HG03280 (cell line): ENCODE data around the gene ZFAND5.

Experiments
- ATAC-seq: cut with Tn5 transposase; IDR thresholded peaks from one replicate; pipeline ENCODE4 v1.9.1; 2021; ENCODE audit warnings: mild to moderate bottlenecking, moderate library complexity; ENCODE audit not compliant: unreplicated experiment

The ZFAND5 gene

DNA sequence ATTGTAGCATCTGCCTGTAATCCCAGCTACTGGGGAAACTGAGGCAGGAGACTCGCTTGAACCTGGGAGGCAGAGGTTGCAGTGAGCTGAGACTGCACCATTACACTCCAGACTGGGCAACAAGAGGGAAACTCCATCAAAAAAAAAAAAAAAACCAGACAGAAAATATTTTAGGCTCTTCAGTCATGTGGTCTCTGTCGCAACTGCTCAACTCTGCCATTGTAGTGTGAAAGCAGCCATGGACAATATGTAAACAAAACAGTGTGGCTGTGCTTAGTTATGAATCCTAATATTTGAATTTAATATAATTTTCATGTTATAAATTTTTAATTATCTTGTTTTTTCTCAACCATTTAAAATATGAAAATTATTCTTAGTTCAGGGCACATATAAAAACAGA lies 38.4 kb downstream of the ZFAND5 start:
- no peak for ATAC-seq

DNA sequence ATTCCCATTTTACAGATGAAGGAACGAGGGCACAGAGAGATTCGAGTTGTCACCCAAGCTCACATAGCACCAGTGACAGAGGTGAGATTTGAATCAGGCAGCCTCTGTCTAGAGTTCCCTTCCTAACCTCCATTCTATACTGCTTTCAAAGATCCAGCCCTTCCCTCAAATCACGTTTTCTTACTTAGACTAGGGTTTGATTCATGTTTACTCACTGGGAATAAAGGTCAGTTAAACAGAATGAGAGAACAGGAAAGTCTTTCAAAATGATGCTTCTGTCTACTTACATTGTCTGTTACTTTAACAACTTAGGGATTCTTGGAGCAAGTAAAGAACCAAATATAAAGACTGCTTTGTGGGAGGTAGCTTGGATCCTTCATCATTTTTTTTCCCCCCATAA lies 40.0 kb downstream of the ZFAND5 start:
- ATAC-seq, result no peak

DNA sequence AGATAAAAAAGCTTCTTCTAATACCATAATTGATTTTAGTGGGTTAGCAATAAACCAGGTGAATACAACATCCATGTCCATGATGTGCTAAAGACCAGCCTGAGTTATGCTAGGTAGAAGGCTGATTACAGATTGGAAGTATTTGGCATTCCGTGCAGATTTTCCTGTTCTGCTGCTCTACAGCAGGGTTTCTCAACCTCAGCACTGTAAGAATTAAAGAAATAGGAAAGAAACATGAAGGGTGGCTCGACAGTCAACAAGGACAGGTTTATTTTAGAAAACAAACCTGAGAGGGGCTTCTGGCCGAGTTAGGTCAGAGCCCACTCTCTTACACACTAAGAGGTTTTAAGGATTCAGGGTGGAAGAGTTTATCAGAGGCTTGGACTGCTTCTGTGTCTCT lies 42.3 kb downstream of the ZFAND5 start:
- no peak for ATAC-seq

DNA sequence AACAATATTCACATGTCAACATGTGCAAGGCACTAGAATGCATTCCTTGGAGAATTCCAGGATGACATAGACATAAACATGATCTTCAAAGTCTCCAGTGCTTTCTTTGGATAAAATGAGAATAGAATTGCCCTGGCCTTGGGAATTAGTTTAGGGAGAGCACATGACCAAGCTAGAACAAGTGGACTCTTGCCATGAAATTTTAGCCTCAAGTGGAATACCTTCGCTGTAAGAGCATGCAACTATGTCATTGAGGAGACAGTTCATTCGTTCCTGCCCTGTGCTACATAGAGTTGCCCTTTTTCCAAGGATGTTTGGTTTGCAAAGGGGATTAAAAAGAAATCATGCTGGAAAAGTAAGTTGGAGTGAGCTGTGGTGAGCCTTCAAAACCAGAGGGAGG lies 42.7 kb downstream of the ZFAND5 start:
- ATAC-seq, result no peak

DNA sequence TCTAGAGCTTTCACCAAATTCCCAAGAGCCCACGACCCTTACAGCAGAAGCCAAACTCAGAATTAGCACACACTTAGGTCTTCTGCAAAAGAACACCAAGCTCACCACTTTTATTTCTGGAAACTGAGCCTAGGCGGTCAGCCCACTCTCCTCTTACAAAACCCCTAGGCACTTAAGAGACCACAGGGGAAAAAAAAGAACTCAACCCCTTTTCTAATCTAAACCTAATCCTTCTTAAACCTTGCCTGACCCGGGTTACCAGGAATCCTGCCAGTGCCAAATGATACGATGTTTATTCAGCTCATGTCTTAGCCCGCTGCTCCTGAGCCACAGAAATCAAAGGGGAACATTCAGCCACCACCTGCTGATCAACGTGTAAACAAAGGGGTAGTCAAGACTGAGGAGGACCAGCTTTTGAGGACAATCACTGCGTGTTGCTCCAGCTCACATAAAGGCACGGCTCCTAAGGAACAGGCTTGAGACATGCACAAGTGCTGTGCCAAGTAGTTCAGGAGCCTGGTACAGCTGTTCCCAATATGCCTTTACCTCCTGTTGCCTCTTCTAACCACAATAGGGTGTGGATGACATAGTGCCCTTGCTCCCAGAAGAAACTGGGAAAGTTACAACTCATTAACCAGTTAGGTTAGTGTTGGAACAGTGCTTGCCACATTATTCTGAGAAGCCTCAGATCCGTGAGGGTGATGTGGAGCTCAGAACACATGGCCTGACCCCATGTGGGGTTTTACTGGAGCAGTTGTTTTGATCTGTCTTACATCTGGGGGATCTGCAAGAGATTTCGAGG lies 49.3 kb downstream of the ZFAND5 start:
- ATAC-seq, result no peak

DNA sequence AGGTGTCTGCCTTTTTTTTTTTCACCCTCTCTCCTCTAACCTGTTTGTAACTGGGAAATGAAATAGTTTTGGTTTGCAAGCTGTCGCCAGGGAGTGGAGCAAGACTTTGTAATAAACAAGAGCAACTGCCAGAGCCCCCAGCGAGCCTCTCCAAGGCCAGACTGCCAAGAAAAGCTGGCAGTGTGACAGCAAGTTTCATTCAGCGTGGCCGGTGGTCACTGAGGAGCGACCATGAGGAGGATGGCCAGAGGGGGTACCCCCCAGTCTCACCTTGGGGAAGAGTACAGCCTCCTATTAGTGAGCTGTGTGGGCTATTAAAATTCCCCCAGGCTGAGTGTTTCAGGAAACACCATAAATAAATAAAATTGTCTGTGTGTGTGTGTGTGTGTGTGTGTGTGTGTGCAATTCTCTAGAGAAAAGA lies 49.9 kb downstream of the ZFAND5 start:
- no peak for ATAC-seq

DNA sequence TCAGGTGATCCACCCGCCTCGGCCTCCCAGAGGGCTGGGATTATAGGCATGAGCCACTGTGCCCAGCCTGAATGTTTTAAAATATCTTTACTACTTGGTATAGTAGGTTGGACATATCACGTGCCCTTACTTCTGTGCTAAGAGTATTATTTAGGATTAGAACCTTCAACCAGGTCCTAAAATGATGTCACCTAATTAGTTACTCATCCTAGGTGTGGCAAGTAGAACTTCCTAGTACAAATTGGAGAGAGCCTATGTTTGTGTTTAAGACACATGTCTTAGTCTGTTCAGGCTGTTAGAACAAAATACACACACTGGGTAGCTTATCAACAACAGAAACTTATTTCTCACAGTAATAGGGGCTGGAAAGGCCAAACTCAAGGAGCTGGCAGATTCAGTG lies 51.5 kb downstream of the ZFAND5 start:
- no peak for ATAC-seq

DNA sequence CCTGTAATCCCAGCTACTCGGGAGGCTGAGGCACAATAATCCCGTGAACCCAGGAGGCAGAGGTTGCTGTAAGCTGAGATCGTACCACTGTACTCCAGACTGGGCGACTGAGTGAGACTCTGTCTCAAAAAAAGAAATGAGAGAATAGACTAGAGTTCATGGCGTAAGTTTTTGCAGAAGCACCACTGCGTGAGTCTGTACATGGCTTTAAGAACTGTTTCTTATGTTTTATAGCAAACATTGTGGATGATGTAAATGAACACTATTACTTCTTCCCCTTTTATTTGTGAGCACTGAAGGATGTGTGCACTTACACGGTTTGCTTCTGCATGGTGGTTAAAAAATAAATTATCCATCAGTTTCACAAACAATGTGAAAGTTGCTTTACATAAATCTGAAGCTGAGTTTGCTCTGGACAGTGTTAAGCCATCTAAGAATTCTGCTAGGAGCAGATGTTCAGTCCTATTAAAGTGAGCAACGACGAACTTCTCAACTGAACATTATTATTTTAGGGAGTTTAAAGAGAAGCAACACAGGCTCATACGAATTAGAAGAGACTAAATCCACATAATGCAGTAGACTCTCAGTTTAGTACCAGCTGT lies 52.5 kb downstream of the ZFAND5 start:
- no peak for ATAC-seq

DNA sequence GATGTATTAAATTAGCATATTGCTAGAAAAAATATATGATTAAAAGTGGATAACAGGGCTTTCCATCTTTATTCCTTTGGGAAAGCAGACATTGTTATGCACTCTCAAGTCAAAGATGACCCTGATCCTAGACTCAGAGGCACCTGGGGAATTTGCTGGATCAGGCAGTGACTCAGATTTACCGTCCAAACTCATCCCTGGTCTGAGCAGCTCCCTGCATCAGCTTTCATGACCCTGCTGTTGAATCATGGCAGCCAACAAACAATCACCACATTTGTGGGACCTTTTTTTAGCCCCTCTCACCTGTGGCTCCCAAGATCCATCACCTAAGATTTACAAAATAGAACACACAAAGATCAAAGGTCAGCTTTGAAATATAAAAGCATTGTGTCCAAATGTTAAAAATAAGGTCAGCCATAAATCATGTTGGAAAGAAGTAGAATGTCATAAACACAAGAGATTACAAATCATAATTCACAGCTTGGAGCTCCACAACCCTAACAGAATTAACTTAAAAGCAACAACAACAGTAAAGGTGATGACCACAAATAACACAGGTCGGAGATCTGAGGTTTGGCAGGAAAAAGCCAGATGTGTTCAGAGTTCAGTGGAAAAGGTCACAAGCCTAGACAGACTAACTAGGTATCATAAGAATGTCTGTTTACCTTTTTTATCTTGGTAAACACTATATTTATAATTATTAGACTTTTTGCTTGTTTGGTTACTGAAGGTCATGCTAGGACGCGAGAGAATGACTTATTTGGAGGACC lies 55.5 kb downstream of the ZFAND5 start:
- ATAC-seq, result no peak

DNA sequence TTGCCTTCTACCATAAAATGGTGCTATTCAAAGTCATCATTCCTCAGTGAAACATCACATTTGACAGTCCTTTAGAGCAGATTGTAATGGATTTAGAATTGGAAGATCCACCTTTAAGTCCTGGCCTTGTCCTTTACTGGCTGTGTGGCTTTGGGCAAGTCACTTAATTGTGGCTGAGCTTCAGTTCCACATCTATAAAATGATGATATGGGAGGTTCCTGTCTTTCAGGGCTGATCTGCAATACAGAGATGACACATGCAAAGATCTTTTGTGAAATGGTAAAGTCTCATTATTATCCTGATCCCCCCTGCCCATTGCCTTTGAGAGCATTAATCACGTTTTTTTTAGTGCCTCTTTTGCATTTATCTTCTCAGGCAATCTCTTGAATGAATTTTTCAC lies 58.2 kb downstream of the ZFAND5 start:
- no peak for ATAC-seq

DNA sequence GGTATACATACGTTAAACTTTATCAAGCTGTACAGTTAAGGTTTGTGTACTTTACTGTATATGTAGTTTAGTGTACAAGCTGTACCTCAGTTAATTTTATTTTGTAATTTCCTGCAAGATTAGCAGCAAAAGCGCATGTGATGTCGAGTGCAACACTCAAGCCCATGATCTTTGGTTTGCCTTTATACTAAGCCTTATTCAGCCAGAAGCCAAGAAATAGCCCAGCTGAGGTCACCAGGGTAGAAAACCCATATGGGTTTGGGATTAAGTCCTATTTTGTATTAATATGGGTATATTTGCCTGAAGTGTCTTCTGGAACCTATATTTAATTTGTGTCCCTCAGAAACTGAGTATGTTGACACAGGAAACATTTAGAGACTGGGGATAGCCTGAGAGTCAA lies 59.3 kb downstream of the ZFAND5 start:
- ATAC-seq, result no peak

DNA sequence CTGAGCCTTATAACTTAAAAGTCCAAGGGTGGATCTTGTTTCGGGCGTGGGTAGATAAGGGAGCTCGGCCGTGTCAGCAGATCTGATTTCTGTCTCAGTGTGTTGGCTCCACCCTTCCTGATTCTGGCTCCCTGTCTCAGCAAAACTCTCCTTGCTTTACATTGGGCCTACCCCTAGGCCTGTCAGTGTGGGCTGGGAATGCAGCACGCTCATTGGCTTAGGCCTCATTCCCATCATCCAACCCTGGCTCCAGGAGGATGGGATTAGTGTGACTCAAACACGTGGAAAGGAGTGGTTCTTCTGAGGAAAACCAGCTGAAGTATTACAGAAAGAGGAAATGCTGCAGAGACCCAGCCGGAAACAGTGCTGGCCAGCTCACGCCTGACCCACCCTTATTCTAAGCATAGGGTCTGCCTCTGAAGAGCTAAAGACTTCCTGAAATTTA lies 59.9 kb downstream of the ZFAND5 start:
- ATAC-seq, result no peak

DNA sequence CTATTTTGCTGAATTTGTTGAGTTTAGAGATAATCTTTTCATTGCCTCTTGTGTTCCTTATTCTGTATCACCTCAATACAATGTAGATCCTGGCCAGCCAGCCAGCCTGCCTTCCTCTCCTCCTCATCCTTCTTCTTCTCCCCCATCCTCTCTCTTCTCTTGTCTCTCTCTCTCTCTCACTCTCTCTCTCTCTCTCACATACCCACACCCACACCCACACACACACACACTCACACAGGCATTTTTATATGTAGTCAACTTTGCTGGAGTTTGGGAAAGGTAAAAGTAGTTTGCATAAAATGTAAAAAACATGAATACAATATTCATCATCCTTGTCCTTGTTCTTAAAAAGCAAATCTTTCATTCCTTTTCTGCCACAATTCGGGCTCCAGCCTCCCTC lies 60.5 kb downstream of the ZFAND5 start:
- no peak for ATAC-seq
